ENCODE results near the gene ELOVL6. TPM values are rescaled to one million over a fixed set of nuclear protein-coding genes. Genes with fewer than 3 reads are reported as not detected.

Gene ELOVL6
- total and polyA plus RNA-seq, 4 donors: 19.5 to 38.8 (median 37.5) TPM

- WGBS: 97% methylated on average over 1 of the region's 1 CpG
- Histone ChIP-seq H3K9me3 (ENCODE audit: control insufficient read depth in 4 of 4, low read length in 3 of 4) (no peaks in the 10 kb centered on the region), H3K4me3 (ENCODE audit: low read depth in 1 of 3, low read length in 3 of 3) (no peak overlapping the region), H3K4me1 (ENCODE audit: control insufficient read depth in 4 of 4, insufficient read depth in 4 of 4, low read length in 3 of 4) (peaks cover 11 to 42% (median 15%) of the 10 kb centered on the region in 4 donors), H3K9ac (ENCODE audit: low read depth in 1 of 2, low read length in 2 of 2) (no peak overlapping the region), H3K27me3 (ENCODE audit: control insufficient read depth in 4 of 4, insufficient read depth in 4 of 4, low read length in 3 of 4) (no peaks in the 10 kb centered on the region), H3K36me3 (ENCODE audit: control insufficient read depth in 4 of 4, insufficient read depth in 3 of 4, low read depth in 1 of 4, low read length in 3 of 4) (no peaks in the 10 kb centered on the region), H3K27ac (ENCODE audit: low read depth in 1 of 2, low read length in 2 of 2) (no peak overlapping the region)
- TF ChIP-seq EGR1 (IDR thresholded peaks at IDR 0.05; ENCODE audit: low read depth in 2 of 2): no peak
- TF ChIP-seq JUND (IDR thresholded peaks at IDR 0.05): no peak
- TF ChIP-seq, protein P1, sequence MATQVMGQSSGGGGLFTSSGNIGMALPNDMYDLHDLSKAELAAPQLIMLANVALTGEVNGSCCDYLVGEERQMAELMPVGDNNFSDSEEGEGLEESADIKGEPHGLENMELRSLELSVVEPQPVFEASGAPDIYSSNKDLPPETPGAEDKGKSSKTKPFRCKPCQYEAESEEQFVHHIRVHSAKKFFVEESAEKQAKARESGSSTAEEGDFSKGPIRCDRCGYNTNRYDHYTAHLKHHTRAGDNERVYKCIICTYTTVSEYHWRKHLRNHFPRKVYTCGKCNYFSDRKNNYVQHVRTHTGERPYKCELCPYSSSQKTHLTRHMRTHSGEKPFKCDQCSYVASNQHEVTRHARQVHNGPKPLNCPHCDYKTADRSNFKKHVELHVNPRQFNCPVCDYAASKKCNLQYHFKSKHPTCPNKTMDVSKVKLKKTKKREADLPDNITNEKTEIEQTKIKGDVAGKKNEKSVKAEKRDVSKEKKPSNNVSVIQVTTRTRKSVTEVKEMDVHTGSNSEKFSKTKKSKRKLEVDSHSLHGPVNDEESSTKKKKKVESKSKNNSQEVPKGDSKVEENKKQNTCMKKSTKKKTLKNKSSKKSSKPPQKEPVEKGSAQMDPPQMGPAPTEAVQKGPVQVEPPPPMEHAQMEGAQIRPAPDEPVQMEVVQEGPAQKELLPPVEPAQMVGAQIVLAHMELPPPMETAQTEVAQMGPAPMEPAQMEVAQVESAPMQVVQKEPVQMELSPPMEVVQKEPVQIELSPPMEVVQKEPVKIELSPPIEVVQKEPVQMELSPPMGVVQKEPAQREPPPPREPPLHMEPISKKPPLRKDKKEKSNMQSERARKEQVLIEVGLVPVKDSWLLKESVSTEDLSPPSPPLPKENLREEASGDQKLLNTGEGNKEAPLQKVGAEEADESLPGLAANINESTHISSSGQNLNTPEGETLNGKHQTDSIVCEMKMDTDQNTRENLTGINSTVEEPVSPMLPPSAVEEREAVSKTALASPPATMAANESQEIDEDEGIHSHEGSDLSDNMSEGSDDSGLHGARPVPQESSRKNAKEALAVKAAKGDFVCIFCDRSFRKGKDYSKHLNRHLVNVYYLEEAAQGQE (IDR thresholded peaks at IDR 0.05): no peak
- TF ChIP-seq, protein P2, sequence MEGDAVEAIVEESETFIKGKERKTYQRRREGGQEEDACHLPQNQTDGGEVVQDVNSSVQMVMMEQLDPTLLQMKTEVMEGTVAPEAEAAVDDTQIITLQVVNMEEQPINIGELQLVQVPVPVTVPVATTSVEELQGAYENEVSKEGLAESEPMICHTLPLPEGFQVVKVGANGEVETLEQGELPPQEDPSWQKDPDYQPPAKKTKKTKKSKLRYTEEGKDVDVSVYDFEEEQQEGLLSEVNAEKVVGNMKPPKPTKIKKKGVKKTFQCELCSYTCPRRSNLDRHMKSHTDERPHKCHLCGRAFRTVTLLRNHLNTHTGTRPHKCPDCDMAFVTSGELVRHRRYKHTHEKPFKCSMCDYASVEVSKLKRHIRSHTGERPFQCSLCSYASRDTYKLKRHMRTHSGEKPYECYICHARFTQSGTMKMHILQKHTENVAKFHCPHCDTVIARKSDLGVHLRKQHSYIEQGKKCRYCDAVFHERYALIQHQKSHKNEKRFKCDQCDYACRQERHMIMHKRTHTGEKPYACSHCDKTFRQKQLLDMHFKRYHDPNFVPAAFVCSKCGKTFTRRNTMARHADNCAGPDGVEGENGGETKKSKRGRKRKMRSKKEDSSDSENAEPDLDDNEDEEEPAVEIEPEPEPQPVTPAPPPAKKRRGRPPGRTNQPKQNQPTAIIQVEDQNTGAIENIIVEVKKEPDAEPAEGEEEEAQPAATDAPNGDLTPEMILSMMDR (IDR thresholded peaks at IDR 0.05; ENCODE audit: low read depth, low read length, missing input control): no peak
- TF ChIP-seq, protein P3, sequence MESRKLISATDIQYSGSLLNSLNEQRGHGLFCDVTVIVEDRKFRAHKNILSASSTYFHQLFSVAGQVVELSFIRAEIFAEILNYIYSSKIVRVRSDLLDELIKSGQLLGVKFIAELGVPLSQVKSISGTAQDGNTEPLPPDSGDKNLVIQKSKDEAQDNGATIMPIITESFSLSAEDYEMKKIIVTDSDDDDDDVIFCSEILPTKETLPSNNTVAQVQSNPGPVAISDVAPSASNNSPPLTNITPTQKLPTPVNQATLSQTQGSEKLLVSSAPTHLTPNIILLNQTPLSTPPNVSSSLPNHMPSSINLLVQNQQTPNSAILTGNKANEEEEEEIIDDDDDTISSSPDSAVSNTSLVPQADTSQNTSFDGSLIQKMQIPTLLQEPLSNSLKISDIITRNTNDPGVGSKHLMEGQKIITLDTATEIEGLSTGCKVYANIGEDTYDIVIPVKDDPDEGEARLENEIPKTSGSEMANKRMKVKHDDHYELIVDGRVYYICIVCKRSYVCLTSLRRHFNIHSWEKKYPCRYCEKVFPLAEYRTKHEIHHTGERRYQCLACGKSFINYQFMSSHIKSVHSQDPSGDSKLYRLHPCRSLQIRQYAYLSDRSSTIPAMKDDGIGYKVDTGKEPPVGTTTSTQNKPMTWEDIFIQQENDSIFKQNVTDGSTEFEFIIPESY (IDR thresholded peaks at IDR 0.05): no peak
- no peak for TF ChIP-seq RAD21 (IDR thresholded peaks at IDR 0.05)
- TF ChIP-seq, protein P4, sequence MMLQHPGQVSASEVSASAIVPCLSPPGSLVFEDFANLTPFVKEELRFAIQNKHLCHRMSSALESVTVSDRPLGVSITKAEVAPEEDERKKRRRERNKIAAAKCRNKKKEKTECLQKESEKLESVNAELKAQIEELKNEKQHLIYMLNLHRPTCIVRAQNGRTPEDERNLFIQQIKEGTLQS (IDR thresholded peaks at IDR 0.05): no peak
- no peak for TF ChIP-seq NR2F2 (IDR thresholded peaks at IDR 0.05)
- no peak for TF ChIP-seq MAX (IDR thresholded peaks at IDR 0.05)
- TF ChIP-seq HNF4A (conservative IDR thresholded peaks at IDR 0.05): no peak
- TF ChIP-seq YY1 (IDR thresholded peaks at IDR 0.05): no peak
- no peak for TF ChIP-seq GABPA (IDR thresholded peaks at IDR 0.05 in 1 of 2, conservative IDR thresholded peaks at IDR 0.05 in 1 of 2)
- no peak for TF ChIP-seq SP1 (IDR thresholded peaks at IDR 0.05)
- DNase-seq (ENCODE audit: low spot score): no peak
These were observed 139.7 kb downstream of the ELOVL6 start for GRCh38 chr4:110058677-110059076.

DNA sequence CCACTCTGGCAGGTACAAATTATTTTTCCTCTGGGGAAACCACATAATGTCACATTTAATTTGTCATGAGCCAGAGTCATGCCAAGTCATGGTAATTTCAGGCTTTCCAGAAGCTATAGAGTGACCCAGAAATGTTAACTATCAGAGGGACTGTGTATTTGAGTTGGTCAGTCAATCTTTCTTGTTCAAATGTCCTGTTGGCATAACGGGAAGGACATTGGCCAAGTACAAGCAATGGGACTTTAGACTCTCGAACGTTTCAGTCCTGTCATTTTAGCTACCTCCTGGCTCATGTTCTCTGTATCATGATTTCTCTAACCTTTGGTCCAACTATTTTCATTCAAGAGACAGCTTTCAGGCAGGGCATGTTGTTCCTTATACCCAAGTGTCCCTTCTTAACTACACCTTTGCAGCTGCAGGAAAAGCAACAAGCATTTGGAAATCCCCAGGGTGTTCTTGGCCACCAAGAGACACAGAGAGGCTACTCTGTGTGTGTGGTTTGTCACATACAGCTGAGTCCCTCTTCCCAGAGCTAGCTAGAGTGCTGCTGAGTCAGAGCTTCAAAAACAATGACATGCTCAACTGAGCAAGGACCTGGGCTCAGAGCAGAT lies 143.2 kb downstream of the ELOVL6 start:
- no peaks in the 10 kb centered on the region for H3K27me3 ChIP-seq (ENCODE audit: control insufficient read depth in 4 of 4, insufficient read depth in 4 of 4, low read length in 3 of 4)
- no peak overlapping the region for H3K9ac ChIP-seq (ENCODE audit: low read depth in 1 of 2, low read length in 2 of 2)
- 25% methylated on average over 3 of the region's 3 CpGs for WGBS
- peaks cover 0 to 4% (median 1%) of the 10 kb centered on the region in 4 donors for H3K36me3 ChIP-seq (ENCODE audit: control insufficient read depth in 4 of 4, insufficient read depth in 3 of 4, low read depth in 1 of 4, low read length in 3 of 4)
- H3K4me3 ChIP-seq (ENCODE audit: low read depth in 1 of 3, low read length in 3 of 3): no peak overlapping the region
- H3K4me1 ChIP-seq (ENCODE audit: control insufficient read depth in 4 of 4, insufficient read depth in 4 of 4, low read length in 3 of 4): peaks cover 5 to 28% (median 14%) of the 10 kb centered on the region in 4 donors
- DNase-seq (ENCODE audit: low spot score): no peak
- no peaks in the 10 kb centered on the region for H3K9me3 ChIP-seq (ENCODE audit: control insufficient read depth in 4 of 4, low read length in 3 of 4)
- H3K27ac ChIP-seq (ENCODE audit: low read depth in 1 of 2, low read length in 2 of 2): peak overlapping the region; percentile 77 to 82
- TF ChIP-seq FOXA2 (IDR thresholded peaks at IDR 0.05) (peak; percentile 64), FOXA1 (IDR thresholded peaks at IDR 0.05) (no peak), HNF4A (conservative IDR thresholded peaks at IDR 0.05) (peak; percentile 98 to 99), EGR1 (IDR thresholded peaks at IDR 0.05; ENCODE audit: low read depth in 2 of 2) (peak in 1 of 2 donors; percentile 42), HNF4G (IDR thresholded peaks at IDR 0.05) (peak; percentile 96), YY1 (IDR thresholded peaks at IDR 0.05) (peak; percentile 88), RAD21 (IDR thresholded peaks at IDR 0.05) (peak; percentile 47 to 64), NR2F2 (IDR thresholded peaks at IDR 0.05) (peak; percentile 13), SP1 (IDR thresholded peaks at IDR 0.05) (peak; percentile 97), JUND (IDR thresholded peaks at IDR 0.05) (peak; percentile 70 to 83)
- TF ChIP-seq, protein P1 (IDR thresholded peaks at IDR 0.05): peak; percentile 55
- TF ChIP-seq, protein P3 (IDR thresholded peaks at IDR 0.05): peak; percentile 83
- TF ChIP-seq, protein P4 (IDR thresholded peaks at IDR 0.05): no peak
